ENCODE measurements around the gene ETHE1.
A peak's percentile ranks its signal among the peaks of the same experiment; 100 is the strongest.

ETHE1 gene

GRCh38 chr19:43498233-43498842 lies 28.7 kb downstream of the ETHE1 start:
- DNase-seq (ENCODE audit: low read depth in 1 of 2, low spot score in 1 of 2), result no peak

DNA sequence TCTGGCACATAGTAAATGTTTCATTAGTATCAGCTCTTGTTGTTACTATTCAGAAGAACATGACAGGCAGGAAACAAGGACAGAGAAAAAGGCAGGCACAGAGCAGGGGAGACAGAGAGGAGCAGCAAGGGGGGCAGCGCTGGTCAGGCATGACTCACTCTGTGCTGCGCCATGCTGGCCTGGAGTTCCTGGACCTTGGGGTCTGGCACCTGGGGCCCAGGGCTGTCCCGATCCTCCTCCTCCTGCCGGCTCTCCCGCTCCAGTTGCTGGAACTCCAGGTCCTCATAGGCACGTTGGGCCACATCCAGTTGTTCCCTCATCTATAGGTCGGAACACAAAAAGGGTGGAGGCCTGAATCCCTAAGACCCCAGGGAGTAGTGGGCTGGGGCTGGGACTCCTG lies 30.0 kb downstream of the ETHE1 start:
- DNase-seq (ENCODE audit: low read depth in 1 of 2, low spot score in 1 of 2), result no peak

- no peak for DNase-seq (ENCODE audit: low read depth in 1 of 2, low spot score in 1 of 2)
Measured at GRCh38 chr19:43495082-43495481, 31.9 kb downstream of the ETHE1 start.

DNA sequence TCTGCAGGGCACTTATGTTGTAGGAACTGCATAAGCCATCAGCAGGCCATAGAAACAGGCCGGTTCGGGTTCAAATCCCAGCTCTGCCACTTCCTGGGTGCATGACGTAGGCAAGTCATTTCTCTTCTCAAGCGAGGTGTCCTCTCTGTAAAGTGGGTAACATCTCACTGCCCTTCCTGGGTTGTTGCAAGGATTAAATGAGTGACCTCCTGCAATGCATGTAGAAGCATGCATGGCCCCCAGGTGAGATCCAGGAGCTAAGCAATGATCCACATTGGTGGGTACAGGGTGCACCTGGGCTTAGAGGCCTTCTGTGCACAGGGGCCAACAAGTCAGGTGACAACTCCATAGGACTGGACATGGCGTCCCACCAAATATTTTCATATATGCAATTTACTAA lies 36.2 kb downstream of the ETHE1 start:
- no peak for DNase-seq (ENCODE audit: low read depth in 1 of 2, low spot score in 1 of 2)

GRCh38 chr19:43489979-43490599 lies 36.9 kb downstream of the ETHE1 start:
- no peak for DNase-seq (ENCODE audit: low read depth in 1 of 2, low spot score in 1 of 2)

- DNase-seq (ENCODE audit: low read depth in 1 of 2, low spot score in 1 of 2), result no peak
Measured at GRCh38 chr19:43489310-43489709, 37.7 kb downstream of the ETHE1 start.

- no peak for DNase-seq (ENCODE audit: low read depth in 1 of 2, low spot score in 1 of 2)
Measured at GRCh38 chr19:43488179-43488578, 38.8 kb downstream of the ETHE1 start.

- DNase-seq (ENCODE audit: low read depth in 1 of 2, low spot score in 1 of 2), result no peak
Measured at GRCh38 chr19:43486412-43486811, 40.6 kb downstream of the ETHE1 start.

DNA sequence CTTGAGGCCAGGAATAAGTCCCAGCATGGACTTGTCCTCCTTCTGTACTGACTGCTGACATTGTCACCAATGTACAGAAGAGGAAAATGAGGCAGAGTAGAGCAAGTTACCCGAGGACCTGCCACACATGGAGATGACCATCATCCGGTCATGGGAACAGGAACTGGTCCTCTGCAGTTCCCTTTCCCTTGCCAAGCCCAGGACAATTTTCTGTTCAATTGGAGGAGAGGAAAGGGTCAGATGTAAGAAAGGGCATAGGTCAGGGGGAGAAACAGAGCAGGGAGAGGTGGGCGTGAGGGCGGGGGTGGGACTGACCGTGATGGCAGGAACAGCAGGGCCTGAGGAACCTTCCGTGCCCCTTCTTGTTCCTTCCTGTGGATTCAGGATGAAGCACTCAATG lies 41.0 kb downstream of the ETHE1 start:
- DNase-seq (ENCODE audit: low read depth in 1 of 2, low spot score in 1 of 2), result no peak

GRCh38 chr19:43483281-43483680 lies 43.7 kb downstream of the ETHE1 start:
- no peak for DNase-seq (ENCODE audit: low read depth in 1 of 2, low spot score in 1 of 2)

GRCh38 chr19:43482193-43482592 lies 44.8 kb downstream of the ETHE1 start:
- no peak for DNase-seq (ENCODE audit: low read depth in 1 of 2, low spot score in 1 of 2)

- DNase-seq (ENCODE audit: low read depth in 1 of 2, low spot score in 1 of 2), result no peak
Measured at GRCh38 chr19:43481701-43482100, 45.3 kb downstream of the ETHE1 start.

- no peak for DNase-seq (ENCODE audit: low read depth in 1 of 2, low spot score in 1 of 2)
Measured at GRCh38 chr19:43480574-43480973, 46.4 kb downstream of the ETHE1 start.

DNA sequence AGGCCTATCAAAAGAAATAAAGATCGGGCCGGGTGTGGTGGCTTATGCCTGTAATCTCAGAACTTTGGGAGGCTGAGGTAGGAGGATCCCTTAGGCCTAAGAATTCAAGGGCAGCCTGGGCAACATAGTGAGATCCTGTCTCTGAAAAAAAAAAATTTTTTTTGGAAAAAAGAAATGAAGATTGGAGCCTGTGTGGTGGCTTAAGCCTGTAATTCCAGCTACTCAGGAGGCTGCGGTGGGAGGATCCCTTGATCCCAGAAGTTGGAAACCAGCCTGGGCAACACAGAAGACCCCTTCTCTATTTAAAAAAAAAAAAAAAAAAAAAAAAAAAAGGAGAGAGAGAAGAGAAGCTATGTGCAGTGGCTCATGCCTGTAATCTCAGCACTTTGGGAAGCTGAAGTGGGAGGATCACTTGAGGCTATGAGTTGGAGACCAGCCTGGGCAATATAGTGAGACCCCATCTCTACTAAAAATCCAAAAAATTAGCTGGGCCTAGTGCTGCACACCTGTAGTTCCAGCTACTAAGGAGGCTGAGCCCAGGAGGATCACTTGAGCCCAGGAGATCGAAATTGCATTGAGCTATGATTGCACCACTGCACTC lies 46.9 kb downstream of the ETHE1 start:
- no peak for DNase-seq (ENCODE audit: low read depth in 1 of 2, low spot score in 1 of 2)

DNA sequence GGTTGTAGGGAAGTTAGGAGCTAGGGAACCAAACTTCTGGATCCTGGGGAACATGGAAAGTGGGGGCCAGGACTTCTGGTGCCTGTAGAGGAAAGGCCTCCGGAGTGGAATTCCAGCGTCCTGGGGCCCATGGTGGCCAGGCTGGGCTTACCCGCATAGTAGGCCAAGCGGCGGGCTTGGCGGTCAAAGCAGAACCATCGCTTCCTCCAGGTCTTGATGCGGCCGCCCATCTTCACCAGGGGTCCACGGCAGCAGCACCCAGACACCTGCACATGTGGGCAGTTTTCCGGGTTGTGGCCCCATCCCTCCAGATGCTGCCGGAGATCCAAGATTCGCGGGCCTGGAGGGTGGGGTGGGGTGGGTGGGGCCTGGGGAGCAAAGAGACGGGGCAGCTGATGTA lies 47.8 kb downstream of the ETHE1 start:
- DNase-seq (ENCODE audit: low read depth in 1 of 2, low spot score in 1 of 2), result no peak

GRCh38 chr19:43478323-43478722 lies 48.7 kb downstream of the ETHE1 start:
- no peak for DNase-seq (ENCODE audit: low read depth in 1 of 2, low spot score in 1 of 2)

GRCh38 chr19:43476606-43477005 lies 50.4 kb downstream of the ETHE1 start:
- no peak for DNase-seq (ENCODE audit: low read depth in 1 of 2, low spot score in 1 of 2)

GRCh38 chr19:43474986-43475705 lies 51.9 kb downstream of the ETHE1 start:
- peak; percentile 81 to 92 for DNase-seq (ENCODE audit: low read depth in 1 of 2, low spot score in 1 of 2)

- DNase-seq (ENCODE audit: low read depth in 1 of 2, low spot score in 1 of 2), result no peak
Measured at GRCh38 chr19:43474487-43474886, 52.5 kb downstream of the ETHE1 start.

DNA sequence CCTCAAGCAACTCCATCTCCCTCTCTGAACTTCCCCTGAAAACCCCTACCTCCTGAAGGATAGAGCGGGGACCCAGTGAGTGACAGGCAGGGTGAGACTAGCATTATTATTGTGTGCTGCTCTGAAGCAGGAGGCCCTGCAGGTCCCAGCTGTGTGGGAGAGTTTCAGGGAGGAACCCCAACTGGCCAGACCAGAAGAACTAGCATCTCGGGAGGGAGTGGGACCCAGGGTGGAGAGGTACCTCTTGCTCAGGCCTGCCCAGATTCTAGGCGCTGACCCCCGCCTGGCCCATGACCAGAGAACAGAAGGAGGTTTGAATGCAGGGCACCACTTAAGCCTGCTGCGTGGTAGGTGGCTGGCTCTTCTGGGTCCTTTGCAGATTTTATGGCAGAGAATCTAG lies 55.9 kb downstream of the ETHE1 start:
- DNase-seq (ENCODE audit: low read depth in 1 of 2, low spot score in 1 of 2), result no peak

GRCh38 chr19:43470288-43470687 lies 56.7 kb downstream of the ETHE1 start:
- peak; percentile 6 to 37 for DNase-seq (ENCODE audit: low read depth in 1 of 2, low spot score in 1 of 2)

DNA sequence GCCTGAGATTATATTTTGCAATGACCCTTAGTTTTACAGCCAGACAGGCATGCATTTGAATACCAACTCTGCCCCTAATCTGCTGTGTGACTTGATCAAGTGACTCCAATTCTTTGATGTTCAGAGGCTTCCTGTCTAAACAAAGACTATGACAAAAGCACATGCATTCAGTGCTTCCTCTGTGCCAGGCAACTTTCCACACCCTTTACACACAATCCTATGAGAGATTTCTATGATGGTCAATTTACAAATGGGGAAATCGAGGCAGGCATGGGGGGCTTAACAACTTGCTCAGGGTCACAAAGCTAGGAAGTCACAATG lies 57.9 kb downstream of the ETHE1 start:
- DNase-seq (ENCODE audit: low read depth in 1 of 2, low spot score in 1 of 2), result no peak

Data from activated CD4-positive, alpha-beta T cell treated with anti-CD3 and anti-CD28 coated beads, Interleukin-2, amount 50 U/mL, for 24 hours (primary cell).